ENCODE data around the gene TECTB. TPM values are rescaled to one million over a fixed set of nuclear protein-coding genes. Genes with fewer than 3 reads are reported as not detected.

Gene TECTB
- total and polyA plus RNA-seq, 7 donors, result not detected

- Histone ChIP-seq H3K4me1 (no peaks in the 10 kb centered on the region), H3K27ac (no peak overlapping the region), H3K4me3 (no peak overlapping the region), H3K36me3 (ENCODE audit: insufficient read depth in 1 of 2, low read depth in 1 of 2) (no peaks in the 10 kb centered on the region), H3K9me3 (no peaks in the 10 kb centered on the region), H3K27me3 (ENCODE audit: insufficient read depth in 3 of 3, low read length in 2 of 3) (no peaks in the 10 kb centered on the region)
- 89 to 95% (median 93%) methylated on average over 11 to 13 of the region's 13 CpGs for WGBS, 3 donors
- TF ChIP-seq, protein P1, sequence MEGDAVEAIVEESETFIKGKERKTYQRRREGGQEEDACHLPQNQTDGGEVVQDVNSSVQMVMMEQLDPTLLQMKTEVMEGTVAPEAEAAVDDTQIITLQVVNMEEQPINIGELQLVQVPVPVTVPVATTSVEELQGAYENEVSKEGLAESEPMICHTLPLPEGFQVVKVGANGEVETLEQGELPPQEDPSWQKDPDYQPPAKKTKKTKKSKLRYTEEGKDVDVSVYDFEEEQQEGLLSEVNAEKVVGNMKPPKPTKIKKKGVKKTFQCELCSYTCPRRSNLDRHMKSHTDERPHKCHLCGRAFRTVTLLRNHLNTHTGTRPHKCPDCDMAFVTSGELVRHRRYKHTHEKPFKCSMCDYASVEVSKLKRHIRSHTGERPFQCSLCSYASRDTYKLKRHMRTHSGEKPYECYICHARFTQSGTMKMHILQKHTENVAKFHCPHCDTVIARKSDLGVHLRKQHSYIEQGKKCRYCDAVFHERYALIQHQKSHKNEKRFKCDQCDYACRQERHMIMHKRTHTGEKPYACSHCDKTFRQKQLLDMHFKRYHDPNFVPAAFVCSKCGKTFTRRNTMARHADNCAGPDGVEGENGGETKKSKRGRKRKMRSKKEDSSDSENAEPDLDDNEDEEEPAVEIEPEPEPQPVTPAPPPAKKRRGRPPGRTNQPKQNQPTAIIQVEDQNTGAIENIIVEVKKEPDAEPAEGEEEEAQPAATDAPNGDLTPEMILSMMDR (IDR thresholded peaks at IDR 0.05), result no peak
- DNase-seq (no peak), ATAC-seq (no peak)
- intact Hi-C loops (cut with DNase I), result no loop called here
These were observed 42.8 kb upstream of the TECTB start for GRCh38 chr10:112240441-112240840.

- ATAC-seq, result peak in 2 of 4 donors; percentile 19 to 40
- Histone ChIP-seq H3K9me3 (no peaks in the 10 kb centered on the region), H3K27ac (no peak overlapping the region), H3K4me3 (no peak overlapping the region), H3K36me3 (ENCODE audit: insufficient read depth in 1 of 2, low read depth in 1 of 2) (no peaks in the 10 kb centered on the region), H3K27me3 (ENCODE audit: insufficient read depth in 3 of 3, low read length in 2 of 3) (no peaks in the 10 kb centered on the region), H3K4me1 (no peaks in the 10 kb centered on the region)
- intact Hi-C loops (cut with DNase I), result no loop called here
- 53 to 63% (median 59%) methylated on average over 2 of the region's 2 CpGs for WGBS, 3 donors
- no peak for DNase-seq
- TF ChIP-seq, protein P1 (IDR thresholded peaks at IDR 0.05), result no peak
These were observed 41.4 kb upstream of the TECTB start for GRCh38 chr10:112241651-112242341.

GRCh38 chr10:112242769-112243168, 40.4 kb upstream of the TECTB start:
- DNase-seq, result no peak

DNA sequence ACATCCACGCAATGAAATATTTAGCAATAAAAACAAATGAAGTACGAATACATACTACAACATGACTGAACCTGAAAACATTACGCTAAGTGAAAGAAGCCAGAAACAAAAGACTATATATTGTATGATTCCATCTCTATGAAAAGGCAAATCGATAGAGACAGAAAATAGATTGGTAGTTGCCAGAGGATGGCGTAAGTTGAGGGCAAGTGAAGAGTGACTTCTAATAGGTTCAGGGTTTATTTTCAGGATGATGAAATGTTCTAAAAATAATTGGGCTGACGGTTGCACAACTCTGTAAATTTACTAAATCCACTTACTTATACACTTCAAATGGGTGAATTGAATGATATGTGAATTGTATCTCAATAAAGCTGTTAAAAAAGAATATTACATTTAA, 39.5 kb upstream of the TECTB start:
- no peak overlapping the region for H3K27ac ChIP-seq
- no peaks in the 10 kb centered on the region for H3K27me3 ChIP-seq (ENCODE audit: insufficient read depth in 3 of 3, low read length in 2 of 3)
- whole genome bisulfite sequencing, 3 donors, result 68 to 71% (median 69%) methylated on average over 6 of the region's 6 CpGs
- intact Hi-C loops (cut with DNase I), result no loop called here
- no peak for ATAC-seq
- H3K36me3 ChIP-seq (ENCODE audit: insufficient read depth in 1 of 2, low read depth in 1 of 2), result no peaks in the 10 kb centered on the region
- H3K4me3 ChIP-seq, result no peak overlapping the region
- DNase-seq, result no peak
- H3K4me1 ChIP-seq, result no peaks in the 10 kb centered on the region
- no peaks in the 10 kb centered on the region for H3K9me3 ChIP-seq
- TF ChIP-seq, protein P1 (IDR thresholded peaks at IDR 0.05), result no peak

More at GRCh38 chr10:112242769-112243168, 40.4 kb upstream of the TECTB start:
- no peaks in the 10 kb centered on the region for H3K27me3 ChIP-seq (ENCODE audit: insufficient read depth in 3 of 3, low read length in 2 of 3)
- no peak overlapping the region for H3K27ac ChIP-seq
- no peak overlapping the region for H3K4me3 ChIP-seq
- 82 to 90% (median 87%) methylated on average over 2 of the region's 2 CpGs for WGBS, 3 donors
- TF ChIP-seq, protein P1 (IDR thresholded peaks at IDR 0.05), result no peak
- intact Hi-C loops (cut with DNase I), result no loop called here
- H3K9me3 ChIP-seq, result no peaks in the 10 kb centered on the region
- no peaks in the 10 kb centered on the region for H3K36me3 ChIP-seq (ENCODE audit: insufficient read depth in 1 of 2, low read depth in 1 of 2)
- H3K4me1 ChIP-seq, result no peaks in the 10 kb centered on the region
- no peak for ATAC-seq

- no peaks in the 10 kb centered on the region for H3K27me3 ChIP-seq (ENCODE audit: insufficient read depth in 3 of 3, low read length in 2 of 3)
- H3K36me3 ChIP-seq (ENCODE audit: insufficient read depth in 1 of 2, low read depth in 1 of 2), result no peaks in the 10 kb centered on the region
- intact Hi-C loops (cut with DNase I), result no loop called here
- H3K27ac ChIP-seq, result no peak overlapping the region
- 90 to 95% (median 93%) methylated on average over 2 of the region's 2 CpGs for WGBS, 3 donors
- ATAC-seq, result no peak
- H3K9me3 ChIP-seq, result peaks cover 5% of the 10 kb centered on the region
- TF ChIP-seq, protein P1 (IDR thresholded peaks at IDR 0.05), result no peak
- H3K4me3 ChIP-seq, result no peak overlapping the region
- H3K4me1 ChIP-seq, result no peaks in the 10 kb centered on the region
- no peak for DNase-seq
These were observed 39.0 kb upstream of the TECTB start for GRCh38 chr10:112244197-112244596.

Measured in psoas muscle (tissue), 8 donors.